ENCODE data around the gene ALK.
A peak's percentile ranks its signal among the peaks of the same experiment; 100 is the strongest.

Gene ALK

GRCh38 chr2:29787473-29788465 lies 133.6 kb downstream of the ALK start:
- peak; percentile 76 to 92 for DNase-seq

DNA sequence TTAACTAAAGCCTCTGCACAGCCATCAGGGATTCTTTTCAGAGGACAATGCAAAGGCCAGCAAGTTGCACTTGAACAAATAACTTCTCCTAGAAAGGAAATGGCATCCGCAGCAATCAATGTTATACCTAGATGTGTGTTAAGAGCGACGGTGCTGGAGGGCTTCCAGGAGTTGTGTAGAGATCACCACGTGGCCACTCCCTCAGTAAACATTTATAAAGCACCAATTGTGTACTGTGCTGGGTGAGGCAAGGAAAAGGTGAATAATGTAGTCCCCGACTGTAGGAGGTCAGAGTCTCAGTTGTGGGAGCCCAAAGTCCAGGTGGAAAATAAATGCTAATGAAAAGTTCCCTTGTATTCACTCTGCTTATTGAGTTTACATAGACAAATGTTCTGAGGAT lies 135.0 kb downstream of the ALK start:
- DNase-seq, result no peak

- DNase-seq, result peak in 1 of 2 experiments; percentile 55
These were observed 137.7 kb downstream of the ALK start for GRCh38 chr2:29783666-29784065.

DNA sequence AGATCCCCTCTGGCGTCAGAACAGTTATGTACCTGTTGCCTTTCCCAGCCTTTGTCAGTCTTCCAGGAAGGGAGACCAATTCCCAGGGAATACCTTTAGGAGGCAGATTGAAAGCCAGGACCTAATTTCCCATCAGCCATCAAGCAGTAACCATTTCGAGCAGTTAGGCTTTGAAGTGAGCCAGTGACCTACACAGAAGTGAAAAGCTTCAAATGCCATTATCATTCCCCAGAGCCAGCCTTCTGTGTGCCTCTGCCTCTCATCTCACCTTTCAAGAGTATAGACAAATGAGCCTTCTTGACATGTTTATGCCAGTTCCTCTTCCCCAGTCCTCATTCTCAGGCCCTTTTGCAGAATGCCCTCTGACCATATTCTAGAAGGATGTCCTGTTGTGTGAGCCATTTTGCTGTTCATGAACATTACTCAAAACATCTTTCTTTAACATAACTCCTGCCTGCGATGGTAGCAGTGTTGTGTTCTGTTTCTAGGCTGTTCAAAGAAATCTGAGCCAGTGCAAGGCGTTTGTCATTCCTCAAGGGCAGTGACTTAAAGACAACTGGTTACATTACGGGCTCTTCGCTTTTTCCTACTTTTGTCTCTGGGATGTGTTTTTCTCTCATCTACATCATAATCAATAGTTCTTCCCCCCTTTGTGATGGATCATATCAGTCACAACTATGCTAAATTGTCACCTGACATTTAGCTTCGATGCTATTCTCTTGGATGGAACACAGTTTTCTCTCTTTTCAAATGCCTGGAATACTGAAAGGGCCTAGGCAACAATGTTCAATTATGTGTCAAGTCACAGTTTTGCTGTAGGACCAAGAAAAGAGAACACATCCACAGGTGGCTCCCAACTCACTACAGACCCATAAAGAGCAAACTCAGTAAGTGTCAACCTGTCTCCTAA lies 138.6 kb downstream of the ALK start:
- DNase-seq, result no peak

- peak in 1 of 2 experiments; percentile 46 for DNase-seq
These were observed 139.3 kb downstream of the ALK start for GRCh38 chr2:29782087-29782486.

GRCh38 chr2:29780906-29781305 lies 140.5 kb downstream of the ALK start:
- peak in 1 of 2 experiments; percentile 16 for DNase-seq

- no peak for DNase-seq
These were observed 144.2 kb downstream of the ALK start for GRCh38 chr2:29777161-29777560.

DNA sequence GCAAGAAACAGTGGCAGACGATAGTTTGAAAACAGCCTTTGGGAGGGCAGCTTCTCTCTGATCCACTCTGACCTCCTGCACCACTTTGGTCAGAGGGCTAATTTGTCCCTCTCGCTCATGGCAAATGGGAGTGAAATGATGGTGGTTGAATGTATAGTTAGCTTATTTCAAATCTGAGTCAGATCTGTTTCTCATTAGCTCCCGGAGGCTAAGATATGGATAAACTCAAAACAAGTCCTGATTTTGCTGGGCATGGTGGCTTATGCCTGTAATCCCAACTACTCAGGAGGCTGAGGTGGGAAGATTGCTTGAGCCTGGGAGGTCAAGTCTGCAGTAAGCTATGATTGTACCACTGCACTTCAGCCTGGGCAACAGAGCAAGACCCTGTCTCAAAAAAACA lies 145.0 kb downstream of the ALK start:
- DNase-seq, result no peak

DNA sequence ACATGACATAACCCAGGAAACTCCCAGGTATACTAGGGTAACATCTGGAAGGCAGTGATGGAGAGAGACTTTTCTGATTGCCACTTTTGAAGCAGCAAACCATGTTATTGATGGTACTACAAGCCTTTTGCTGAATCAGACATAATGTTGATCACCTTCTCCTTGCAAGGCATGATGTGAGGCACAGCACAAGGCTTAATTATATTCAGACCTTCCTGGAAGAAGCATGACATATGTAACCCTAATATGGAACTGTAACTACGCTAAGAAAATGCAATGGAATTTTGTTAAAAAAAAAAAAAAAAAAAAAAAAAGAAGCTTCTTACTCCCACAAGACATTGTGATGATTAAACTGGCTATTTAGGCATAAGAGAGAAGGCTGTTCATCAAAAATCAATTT lies 145.4 kb downstream of the ALK start:
- no peak for DNase-seq

- no peak for DNase-seq
These were observed 146.8 kb downstream of the ALK start for GRCh38 chr2:29774624-29775023.

- no peak for DNase-seq
These were observed 150.5 kb downstream of the ALK start for GRCh38 chr2:29770846-29771245.

GRCh38 chr2:29769847-29770246 lies 151.5 kb downstream of the ALK start:
- no peak for DNase-seq

DNA sequence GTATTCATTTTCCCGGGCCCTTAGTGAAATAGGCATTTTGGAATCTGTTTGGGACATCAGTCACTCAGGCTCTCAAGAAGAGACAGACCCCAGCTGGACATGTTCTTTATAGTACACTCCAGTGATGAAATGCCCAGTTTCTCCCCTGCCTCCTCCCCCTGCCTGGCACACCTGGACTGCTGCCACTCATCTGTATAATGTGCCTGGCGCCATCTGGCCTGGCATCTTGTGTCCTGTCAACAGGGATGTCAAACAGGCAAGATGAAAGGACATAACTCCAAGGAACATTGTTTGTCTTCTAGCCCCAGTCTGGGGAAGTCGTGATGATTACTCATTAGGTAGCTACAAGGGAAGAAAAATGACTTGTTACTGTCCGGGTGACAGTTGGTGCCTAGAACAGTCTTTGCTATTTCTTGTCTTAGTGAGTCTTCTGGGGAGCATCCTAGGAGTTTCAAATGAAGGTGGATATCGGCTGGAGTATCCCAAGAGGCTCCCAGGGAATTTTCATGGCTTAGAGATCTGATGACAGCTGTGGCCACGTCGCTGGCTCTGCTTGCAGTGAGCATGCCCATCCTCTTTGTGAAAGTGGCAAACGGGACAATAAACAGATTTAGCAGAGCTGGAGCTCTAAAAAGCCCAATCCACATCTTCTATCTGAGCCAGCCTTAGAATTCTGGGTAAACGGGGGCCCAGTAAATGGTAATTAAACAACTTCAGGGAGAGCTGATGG lies 153.6 kb downstream of the ALK start:
- peak; percentile 96 to 97 for DNase-seq

- no peak for DNase-seq
These were observed 155.2 kb downstream of the ALK start for GRCh38 chr2:29766191-29766590.

DNA sequence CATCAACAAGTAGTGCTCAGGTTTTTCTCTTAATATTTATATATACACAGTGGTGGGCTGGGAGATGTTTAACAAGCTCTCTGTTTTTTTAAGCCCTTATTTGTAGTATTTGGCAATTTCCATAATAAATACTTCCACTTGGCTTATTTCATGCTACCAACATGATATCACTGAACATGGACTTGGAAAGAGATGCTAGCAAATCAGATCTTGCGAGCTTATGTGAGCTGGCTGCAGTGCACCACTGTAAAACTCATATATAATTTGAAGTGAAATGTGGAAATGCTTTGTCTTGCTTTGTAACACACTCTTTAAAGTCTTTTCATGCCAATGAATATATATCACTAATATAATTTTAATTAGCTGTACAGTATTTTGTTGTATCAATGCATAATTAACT lies 155.7 kb downstream of the ALK start:
- DNase-seq, result no peak

DNA sequence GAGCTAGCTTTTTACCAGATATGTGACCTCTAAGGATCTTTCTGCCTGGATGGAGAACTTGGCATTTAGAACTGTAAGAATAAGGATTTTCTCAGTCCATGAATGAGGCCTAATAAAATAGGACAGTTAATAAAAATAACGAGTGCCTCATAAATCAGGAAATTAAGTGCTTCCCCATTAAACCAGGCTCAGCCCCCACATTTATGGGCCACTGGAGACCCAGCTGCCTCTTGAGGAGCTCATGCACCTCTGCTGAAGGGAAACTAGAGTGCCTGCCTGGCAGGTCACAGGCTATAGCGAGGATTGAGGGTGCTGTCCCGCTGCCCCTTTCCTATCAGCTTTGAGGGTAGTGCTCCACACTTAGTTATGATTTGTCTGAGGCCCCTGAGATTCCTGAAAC lies 158.0 kb downstream of the ALK start:
- DNase-seq, result no peak

GRCh38 chr2:29762239-29762638 lies 159.1 kb downstream of the ALK start:
- no peak for DNase-seq

DNA sequence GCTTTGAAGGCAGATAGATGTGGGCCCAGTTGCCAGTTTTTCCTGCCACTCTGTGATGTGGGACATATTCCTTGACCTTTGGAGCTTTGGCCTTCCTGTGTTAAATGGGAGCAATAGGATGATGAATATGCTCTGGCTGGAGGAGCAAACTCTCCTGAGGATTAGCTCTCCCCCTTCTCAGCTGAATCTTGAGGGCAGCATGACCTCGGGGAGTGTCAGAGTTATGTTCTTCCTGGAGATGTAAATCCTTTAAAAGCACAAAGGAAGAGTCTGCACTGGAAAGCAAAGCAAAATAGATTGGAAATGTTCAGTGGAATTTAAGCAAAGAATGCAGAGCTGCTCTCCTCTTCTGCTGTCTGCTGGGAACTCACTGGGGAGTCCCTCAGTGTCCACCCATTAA lies 160.1 kb downstream of the ALK start:
- DNase-seq, result no peak

DNA sequence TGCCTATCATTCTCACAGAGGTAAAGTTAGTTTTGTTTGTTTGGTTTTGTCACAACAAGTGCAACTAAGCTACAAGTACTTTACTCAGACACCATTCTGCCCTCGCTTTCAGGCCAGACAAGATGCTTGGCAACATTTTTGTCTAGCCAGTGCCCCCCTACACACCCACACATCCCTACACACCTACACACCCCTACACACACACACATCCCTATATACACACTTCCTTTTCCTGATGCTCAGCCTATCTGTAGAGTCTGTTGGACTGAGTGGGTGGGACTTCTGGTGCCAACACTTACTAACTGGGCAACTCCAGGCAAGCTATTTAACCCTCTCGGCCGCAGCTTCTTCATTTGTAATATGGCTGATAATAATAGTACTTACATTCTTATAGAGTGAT lies 161.4 kb downstream of the ALK start:
- no peak for DNase-seq

GRCh38 chr2:29759360-29759759 lies 162.0 kb downstream of the ALK start:
- no peak for DNase-seq

DNA sequence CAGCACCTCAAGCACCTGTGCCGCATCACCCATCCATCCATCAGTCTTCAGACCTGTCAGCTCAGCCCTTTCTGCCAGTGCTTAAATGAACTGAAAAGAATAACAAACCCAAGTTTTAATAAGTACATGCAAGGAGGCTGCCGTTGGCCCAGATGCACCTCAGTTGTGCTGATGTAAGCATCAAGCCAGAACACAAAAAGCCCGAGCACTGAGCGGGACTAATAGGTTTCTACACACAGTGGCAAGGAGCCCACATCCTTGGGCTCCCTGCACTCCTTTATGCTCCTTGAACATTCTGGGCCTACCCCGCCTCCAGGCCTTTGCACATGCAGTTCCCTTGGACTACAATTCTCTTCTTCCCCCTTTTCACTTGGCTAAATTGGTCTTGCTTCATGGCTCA lies 165.6 kb downstream of the ALK start:
- no peak for DNase-seq

- DNase-seq, result no peak
These were observed 166.2 kb downstream of the ALK start for GRCh38 chr2:29755233-29755632.

All from NCI-H524 (cell line).